ENCODE measurements around the gene AGPS.
"Not testable (repeated sequence)": the region's sequence is repeated elsewhere in the genome, so short reads cannot be mapped to it uniquely, and the experiment has no call there.

DNA sequence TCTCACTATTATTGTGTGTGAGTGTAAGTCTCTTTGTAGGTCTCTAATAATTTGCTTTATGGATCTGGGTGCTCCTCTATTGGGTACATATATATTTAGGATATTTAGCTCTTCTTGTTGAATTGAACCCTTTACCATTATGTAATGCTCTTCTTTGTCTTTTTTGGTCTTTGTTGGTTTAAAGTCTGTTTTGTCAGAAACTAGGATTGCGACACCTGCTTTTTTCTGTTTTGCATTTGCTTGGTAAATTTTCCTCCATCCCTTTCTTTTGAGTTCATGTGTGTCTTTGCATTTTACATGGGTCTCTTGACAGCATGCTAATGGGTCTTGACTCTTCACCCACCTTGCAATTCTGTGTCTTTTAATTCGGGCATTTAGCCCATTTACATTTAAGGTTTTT lies 35.4 kb downstream of the AGPS start:
- TF ChIP-seq, protein P1, sequence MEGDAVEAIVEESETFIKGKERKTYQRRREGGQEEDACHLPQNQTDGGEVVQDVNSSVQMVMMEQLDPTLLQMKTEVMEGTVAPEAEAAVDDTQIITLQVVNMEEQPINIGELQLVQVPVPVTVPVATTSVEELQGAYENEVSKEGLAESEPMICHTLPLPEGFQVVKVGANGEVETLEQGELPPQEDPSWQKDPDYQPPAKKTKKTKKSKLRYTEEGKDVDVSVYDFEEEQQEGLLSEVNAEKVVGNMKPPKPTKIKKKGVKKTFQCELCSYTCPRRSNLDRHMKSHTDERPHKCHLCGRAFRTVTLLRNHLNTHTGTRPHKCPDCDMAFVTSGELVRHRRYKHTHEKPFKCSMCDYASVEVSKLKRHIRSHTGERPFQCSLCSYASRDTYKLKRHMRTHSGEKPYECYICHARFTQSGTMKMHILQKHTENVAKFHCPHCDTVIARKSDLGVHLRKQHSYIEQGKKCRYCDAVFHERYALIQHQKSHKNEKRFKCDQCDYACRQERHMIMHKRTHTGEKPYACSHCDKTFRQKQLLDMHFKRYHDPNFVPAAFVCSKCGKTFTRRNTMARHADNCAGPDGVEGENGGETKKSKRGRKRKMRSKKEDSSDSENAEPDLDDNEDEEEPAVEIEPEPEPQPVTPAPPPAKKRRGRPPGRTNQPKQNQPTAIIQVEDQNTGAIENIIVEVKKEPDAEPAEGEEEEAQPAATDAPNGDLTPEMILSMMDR (IDR thresholded peaks at IDR 0.05 in 2 of 3, conservative IDR thresholded peaks at IDR 0.05 in 1 of 3; ENCODE audit: control insufficient read depth in 2 of 3, extremely low read depth in 1 of 3, insufficient read depth in 1 of 3, low read depth in 3 of 3, low read length in 3 of 3) = not testable (repeated sequence)
- TF ChIP-seq DPF2 (IDR thresholded peaks at IDR 0.05); MYC (IDR thresholded peaks at IDR 0.05; ENCODE audit: insufficient read depth, insufficient read length, insufficient replicate concordance, low read length, severe bottlenecking); EP300 (IDR thresholded peaks at IDR 0.05; ENCODE audit: borderline replicate concordance in 1 of 2, control insufficient read depth in 1 of 2, low read depth in 2 of 2, low read length in 2 of 2); POLR2A (IDR thresholded peaks at IDR 0.05; ENCODE audit: low read depth, low read length); EZH2 (IDR thresholded peaks at IDR 0.05; ENCODE audit: borderline replicate concordance, control insufficient read depth, low read depth, low read length); BMI1 (IDR thresholded peaks at IDR 0.05; ENCODE audit: borderline replicate concordance): not testable (repeated sequence)
- TF ChIP-seq, protein P2, sequence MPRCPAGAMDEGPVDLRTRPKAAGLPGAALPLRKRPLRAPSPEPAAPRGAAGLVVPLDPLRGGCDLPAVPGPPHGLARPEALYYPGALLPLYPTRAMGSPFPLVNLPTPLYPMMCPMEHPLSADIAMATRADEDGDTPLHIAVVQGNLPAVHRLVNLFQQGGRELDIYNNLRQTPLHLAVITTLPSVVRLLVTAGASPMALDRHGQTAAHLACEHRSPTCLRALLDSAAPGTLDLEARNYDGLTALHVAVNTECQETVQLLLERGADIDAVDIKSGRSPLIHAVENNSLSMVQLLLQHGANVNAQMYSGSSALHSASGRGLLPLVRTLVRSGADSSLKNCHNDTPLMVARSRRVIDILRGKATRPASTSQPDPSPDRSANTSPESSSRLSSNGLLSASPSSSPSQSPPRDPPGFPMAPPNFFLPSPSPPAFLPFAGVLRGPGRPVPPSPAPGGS (IDR thresholded peaks at IDR 0.05; ENCODE audit: borderline replicate concordance, insufficient read depth, low read depth, low read length, poor library complexity, severe bottlenecking) = not testable (repeated sequence)
